Measurements from ENCODE around the gene TRIM14.
"Not testable (repeated sequence)": the region's sequence is repeated elsewhere in the genome, so short reads cannot be mapped to it uniquely, and the experiment has no call there.

TRIM14 gene

DNA sequence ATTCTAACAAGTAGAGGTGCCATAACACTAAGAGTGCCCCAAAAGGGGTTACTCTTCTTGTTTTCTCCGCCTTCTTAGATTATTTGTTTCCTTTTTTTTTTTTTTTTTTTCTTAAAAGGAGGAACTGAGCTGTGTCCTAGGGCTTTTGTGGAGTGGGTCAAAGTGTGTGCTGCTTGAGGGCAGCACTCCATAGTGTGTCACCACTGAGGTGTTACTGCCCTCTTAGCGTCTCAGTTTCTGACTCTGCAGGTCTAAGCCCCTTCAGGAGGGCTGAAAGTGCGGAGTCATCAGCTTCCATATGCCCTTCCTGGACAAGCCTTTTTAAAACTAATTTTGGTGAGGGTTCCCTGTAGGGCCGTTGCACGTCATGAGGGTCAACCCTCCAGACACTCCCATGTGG is 75.1 kb downstream of the TRIM14 start:
- no peak for DNase-seq

DNA sequence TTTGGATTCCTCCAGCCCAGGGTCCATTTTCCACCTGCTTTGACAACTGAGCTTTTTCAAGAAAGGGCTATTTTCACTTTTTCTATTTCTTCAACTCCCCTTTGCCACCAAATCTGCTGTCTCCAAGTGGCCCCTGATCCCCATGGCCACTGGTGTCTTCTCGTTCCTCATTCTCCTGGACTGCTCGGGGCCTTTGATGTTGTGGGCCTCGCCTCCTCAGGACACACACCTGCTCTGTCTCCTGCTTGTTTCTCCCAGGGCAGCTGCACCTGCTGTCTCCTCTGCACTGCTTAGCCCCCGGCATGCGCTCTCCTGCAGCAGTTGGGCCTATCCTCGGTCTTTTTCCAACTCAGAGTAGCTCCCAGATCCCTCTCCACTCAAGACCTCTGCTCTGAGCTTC is 78.8 kb downstream of the TRIM14 start:
- no peak for DNase-seq

DNA sequence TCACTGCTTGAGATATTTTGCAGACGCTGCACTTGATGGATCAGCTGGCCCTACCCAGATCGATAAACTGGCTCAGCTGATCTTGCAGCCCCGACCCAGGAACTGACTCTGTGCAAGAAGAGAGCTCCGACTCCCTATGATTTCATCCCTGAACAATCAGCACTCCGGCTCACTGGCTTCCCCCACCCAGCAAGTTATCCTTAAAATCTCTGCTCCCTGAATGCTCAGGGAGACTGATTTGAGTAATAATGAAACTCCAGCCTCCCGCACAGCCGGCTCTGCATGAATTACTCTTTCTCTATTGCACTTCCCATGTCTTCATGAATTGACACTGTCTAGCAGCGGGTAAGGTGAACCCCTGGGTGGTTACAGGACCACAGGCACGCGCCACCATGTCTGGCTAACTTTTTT is 79.4 kb downstream of the TRIM14 start:
- DNase-seq, result no peak

DNA sequence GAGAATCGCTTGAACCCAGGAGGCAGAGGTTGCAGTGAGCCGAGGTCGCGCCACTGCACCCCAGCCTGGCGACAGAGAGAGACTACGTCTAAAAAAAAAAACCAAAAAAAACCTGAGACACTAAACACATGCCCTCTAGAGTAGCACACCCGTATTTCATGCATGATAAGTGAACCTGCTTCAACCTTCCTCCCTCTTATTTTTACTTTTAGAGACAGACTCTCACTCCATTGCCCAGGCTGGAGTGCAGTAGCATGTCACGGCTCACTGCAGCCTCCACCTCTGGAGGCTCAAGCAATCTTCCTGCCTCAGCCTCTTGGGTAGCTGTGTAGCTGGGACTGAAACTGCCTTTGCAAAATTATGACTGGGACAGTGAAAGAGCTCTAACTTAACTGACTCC is 80.1 kb downstream of the TRIM14 start:
- DNase-seq, result no peak

DNA sequence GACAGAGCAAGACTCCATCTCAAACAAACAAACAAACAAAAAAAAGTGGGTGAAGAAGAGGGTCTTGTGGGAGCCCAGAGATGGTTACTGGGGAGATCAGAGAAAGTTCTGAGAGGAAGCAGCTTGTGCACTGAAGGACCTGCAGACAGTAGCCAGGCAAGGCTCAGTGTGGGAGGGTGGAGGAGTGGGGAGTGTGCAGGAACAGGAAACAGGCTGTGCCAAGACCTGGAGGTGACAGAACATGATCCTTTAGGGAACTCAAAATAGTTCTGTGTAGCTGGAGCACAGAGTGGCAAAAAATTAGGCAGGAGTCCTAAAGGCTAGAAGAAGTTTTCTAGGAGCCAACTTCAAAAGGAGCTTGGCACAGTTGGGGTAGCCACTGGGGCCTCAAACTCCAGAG is 81.7 kb downstream of the TRIM14 start:
- DNase-seq, result no peak

DNA sequence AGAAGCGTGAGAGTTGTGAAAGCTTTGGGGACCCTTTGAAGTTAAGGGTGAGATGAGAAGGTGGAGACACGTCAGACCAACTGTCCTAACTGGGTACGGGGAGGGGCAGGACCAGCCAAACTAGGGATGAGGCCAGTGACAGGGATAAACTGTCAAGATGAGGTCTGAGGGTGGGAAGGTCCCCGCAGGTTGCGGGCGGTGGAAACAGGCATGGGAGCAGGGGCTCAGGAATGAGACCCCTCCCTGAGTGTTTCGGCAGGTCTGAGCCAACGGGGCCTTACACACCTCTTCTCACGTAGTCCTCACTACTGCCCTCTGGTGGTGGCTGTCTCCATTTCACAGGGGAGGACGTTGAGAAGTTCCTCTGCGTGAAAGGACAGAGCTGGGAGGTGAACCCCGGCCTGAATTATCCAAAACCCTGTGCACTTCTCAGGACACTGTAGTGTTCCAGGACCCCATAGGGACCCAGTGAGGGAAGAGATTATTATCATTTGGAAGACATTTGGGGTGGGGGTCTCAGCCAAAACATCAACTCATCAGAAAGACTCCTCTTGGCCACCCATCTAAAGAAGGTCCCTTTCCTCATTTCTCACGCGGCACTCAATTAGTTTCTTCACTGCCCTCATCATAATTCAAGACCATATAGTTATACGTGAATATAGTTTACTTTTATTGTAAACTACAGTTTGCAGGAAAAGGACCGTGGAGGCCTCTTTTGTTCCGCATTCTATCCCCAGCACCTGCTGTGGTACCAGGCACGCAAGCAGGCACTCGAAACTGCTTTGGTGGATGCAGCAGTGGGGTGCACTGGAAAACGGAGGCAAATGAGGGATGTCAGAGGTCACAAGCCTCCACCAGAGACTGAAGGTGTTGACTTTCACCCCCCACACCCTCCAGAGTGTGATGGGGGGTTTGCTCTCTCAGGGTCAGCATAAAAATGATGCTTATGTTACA is 84.2 kb downstream of the TRIM14 start:
- DNase-seq, result peak; percentile 55

DNA sequence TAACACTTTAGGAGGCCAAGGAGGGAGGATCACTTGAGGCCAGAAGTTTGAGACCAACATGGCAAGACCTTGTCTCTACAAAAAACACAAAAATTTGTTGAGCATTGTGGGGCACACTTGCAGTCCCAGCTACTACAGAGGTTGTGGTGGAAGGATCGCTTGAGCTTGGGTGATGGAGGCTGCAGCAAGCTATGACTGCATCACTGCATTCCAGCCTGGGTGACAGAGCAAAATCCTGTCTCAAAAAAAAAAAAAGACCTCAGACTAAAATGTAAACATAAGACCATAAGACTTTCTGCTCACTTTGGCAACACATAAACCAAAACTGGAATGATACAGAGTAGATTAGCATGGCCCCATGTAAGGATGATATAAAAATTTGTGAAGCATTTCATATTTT is 87.1 kb downstream of the TRIM14 start:
- DNase-seq, result no peak

DNA sequence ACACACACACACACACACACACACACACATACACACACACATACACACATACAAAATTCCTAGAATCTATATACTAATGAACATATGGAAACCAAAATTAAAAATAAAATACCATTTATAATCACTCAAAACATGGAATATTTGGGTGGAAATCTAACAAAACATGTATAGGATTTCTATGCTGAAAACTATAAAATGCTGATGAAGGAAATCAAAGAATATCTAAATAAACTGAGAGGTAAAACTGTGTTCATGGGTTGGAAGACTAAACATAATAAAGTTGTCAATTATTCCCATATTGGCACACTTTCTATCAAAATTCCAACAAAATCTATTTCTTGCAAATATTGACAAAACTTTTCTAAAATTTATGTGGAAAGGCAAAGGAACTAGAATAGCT is 87.9 kb downstream of the TRIM14 start:
- DNase-seq, result no peak

DNA sequence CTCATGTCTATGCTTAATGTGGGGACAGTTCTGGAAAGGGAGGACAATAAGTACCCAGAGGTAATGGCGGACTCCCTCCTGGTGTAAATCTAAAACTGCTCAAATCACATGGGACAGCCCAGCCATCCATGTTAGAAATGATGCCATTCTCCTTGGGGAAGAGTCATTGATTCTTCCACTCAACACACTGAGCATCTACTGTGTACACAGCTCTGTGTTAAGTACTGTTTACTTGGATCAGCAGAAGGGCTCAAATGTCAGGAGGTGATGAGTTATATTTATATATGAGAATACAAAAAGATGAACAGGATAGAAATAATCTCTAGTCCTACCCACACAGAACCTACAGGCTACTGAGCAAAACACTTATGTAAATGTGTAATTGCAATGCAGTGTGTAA is 94.3 kb downstream of the TRIM14 start:
- DNase-seq, result no peak

DNA sequence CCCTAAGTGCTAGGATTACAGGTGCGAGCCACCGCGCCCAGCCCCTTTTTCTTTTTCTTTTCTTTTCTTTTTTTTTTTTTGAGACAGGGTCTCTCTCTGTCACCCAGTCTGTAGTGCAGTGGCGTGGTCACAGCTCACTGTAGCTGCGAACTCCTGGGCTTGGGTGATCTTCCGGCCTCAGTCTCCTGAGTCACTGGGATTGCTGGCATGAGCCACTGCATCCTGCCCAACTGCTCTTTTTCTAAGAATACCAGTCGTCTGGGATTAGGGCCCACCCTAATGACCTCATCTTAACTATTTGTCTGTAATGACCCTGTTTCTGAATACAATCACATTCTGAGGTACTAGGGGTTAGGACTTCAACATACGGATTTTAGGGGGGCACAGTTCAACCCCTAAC is 96.6 kb downstream of the TRIM14 start:
- no peak for DNase-seq

DNA sequence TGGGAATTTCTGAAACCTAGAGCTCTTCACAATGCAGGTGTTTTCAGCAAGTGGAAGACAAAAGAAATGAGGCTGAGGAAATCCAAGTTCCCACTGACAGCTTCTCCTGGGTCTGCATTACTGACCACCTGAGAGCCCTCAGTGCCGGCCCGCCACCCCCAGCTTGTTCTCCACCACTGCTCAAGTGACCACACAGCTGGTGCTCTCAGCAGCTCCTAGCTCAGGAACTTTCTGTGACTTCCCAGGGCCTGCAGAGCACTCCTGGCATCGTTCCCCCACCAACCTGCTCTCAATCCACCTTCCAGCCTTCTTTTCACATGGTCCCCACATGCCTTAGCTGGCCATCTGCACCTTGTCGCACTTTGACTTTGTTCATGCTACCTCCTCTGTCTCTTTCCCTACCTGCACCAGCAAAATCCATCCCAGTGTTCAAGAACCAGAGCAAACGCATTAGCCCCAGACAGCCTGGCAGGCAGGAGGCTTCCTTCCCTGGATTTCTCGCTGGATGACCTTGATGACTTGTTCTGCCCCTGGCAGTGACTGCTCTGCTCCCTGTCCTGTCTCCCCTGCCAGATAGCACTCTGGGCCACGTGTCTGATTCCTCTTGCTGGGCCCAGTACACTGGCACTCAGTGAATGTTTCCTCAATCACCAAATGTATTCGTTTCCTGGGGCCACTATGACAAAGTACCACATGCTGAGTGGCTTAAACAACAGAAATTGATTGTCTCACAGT is 97.5 kb downstream of the TRIM14 start:
- DNase-seq, result no peak

DNA sequence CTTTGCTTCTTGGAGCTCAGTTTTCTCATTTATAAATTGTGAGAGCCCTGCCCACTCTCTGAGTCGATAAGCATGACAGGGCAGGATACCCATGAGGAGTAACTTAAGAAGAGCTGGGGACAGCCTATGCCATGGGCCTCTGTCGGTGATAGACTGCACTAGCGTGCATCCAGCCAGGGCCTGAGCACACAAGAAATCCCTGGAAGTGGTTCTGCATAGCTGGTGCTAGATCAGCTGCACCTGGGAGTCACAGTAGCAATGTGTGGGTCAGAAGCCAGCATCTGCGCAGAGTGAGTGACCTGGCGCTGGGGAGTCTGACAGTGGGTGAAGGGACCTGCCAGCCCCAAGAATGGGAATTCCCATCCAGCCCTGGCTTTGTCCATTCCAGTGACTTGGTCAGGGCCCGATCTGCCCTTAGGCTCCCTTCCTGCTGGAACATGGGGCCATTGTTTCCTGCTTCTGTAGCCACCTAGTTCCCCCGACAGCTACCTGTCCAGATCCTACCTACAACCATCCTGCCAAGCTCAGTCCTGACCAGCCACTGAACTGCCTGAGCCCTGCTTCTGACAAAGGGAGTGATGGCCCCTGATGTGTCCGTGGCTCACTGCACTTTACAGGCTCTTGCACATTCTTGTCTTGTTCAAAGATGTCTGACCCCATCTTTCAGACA is 98.4 kb downstream of the TRIM14 start:
- no peak for DNase-seq

DNA sequence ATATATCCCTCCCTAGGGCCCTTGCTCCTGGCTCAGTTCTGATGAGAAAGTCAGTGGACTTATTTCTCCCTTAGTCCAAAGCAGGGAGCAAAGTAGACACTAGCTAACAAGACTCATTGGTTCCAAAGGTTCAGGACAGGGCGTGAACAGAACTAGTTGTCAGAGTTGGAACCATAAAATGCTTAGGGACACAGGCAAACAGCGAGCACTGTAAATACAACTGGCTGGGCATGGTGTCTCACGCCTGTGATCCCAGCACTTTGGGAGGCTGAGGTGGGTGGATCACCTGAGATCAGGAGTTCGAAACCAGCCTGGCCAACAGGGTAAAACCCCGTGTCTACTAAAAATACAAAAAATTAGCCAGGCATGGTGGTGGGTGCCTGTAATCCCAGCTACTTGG is 99.2 kb downstream of the TRIM14 start:
- DNase-seq, result not testable (repeated sequence)

Data from NCI-H1105 (cell line).